ENCODE measurements around the gene MYL2.

Gene MYL2

GRCh38 chr12:110885152-110885840 lies 35.1 kb downstream of the MYL2 start:
- DNase-seq: no peak

GRCh38 chr12:110883251-110883650 lies 37.1 kb downstream of the MYL2 start:
- no peak overlapping the region for H3K4me3 ChIP-seq (ENCODE audit: low read depth, low read length)
- H3K36me3 ChIP-seq (replicated peaks): no peaks in the 10 kb centered on the region
- no peak for DNase-seq
- in situ Hi-C loops (cut with HindIII; ENCODE audit: low pct_ligation_motif_present, low sequenced_read_pairs): no loop called here
- no peaks in the 10 kb centered on the region for H3K27me3 ChIP-seq (replicated peaks)
- no peak for TF ChIP-seq CTCF (IDR thresholded peaks at IDR 0.05; ENCODE audit: low read depth, low read length, missing control alignments)
- no peak overlapping the region for H3K27ac ChIP-seq

More at GRCh38 chr12:110885152-110885840, 35.1 kb downstream of the MYL2 start:
- Histone ChIP-seq H3K36me3 (replicated peaks) (no peaks in the 10 kb centered on the region), H3K4me3 (ENCODE audit: low read depth, low read length) (no peak overlapping the region), H3K27me3 (replicated peaks) (no peaks in the 10 kb centered on the region), H3K27ac (no peak overlapping the region)
- no peak for TF ChIP-seq CTCF (IDR thresholded peaks at IDR 0.05; ENCODE audit: low read depth, low read length, missing control alignments)
- in situ Hi-C loops (cut with HindIII; ENCODE audit: low pct_ligation_motif_present, low sequenced_read_pairs): no loop called here

GRCh38 chr12:110880651-110881050 lies 39.7 kb downstream of the MYL2 start:
- TF ChIP-seq CTCF (IDR thresholded peaks at IDR 0.05; ENCODE audit: low read depth, low read length, missing control alignments): no peak
- in situ Hi-C loops (cut with HindIII; ENCODE audit: low pct_ligation_motif_present, low sequenced_read_pairs): no loop called here
- H3K36me3 ChIP-seq (replicated peaks): no peaks in the 10 kb centered on the region

GRCh38 chr12:110874781-110875180 lies 45.6 kb downstream of the MYL2 start:
- no peaks in the 10 kb centered on the region for H3K27me3 ChIP-seq (replicated peaks)
- H3K4me3 ChIP-seq (ENCODE audit: low read depth, low read length): no peak overlapping the region
- H3K27ac ChIP-seq: no peak overlapping the region
- no peaks in the 10 kb centered on the region for H3K36me3 ChIP-seq (replicated peaks)
- DNase-seq: no peak
- in situ Hi-C loops (cut with HindIII; ENCODE audit: low pct_ligation_motif_present, low sequenced_read_pairs): no loop called here
- no peak for TF ChIP-seq CTCF (IDR thresholded peaks at IDR 0.05; ENCODE audit: low read depth, low read length, missing control alignments)

More at GRCh38 chr12:110880651-110881050, 39.7 kb downstream of the MYL2 start:
- Histone ChIP-seq H3K27me3 (replicated peaks) (no peaks in the 10 kb centered on the region), H3K27ac (no peak overlapping the region), H3K4me3 (ENCODE audit: low read depth, low read length) (no peak overlapping the region)
- DNase-seq: no peak

- in situ Hi-C loops (cut with HindIII; ENCODE audit: low pct_ligation_motif_present, low sequenced_read_pairs): no loop called here
- Histone ChIP-seq H3K27ac (no peak overlapping the region), H3K27me3 (replicated peaks) (no peaks in the 10 kb centered on the region), H3K4me3 (ENCODE audit: low read depth, low read length) (no peak overlapping the region), H3K36me3 (replicated peaks) (no peaks in the 10 kb centered on the region)
- TF ChIP-seq CTCF (IDR thresholded peaks at IDR 0.05; ENCODE audit: low read depth, low read length, missing control alignments): no peak
- DNase-seq: no peak
Observed at GRCh38 chr12:110874351-110874750, 46.0 kb downstream of the MYL2 start.

- in situ Hi-C loops (cut with HindIII; ENCODE audit: low pct_ligation_motif_present, low sequenced_read_pairs): no loop called here
- no peak for TF ChIP-seq CTCF (IDR thresholded peaks at IDR 0.05; ENCODE audit: low read depth, low read length, missing control alignments)
- no peak overlapping the region for H3K27ac ChIP-seq
Observed at GRCh38 chr12:110872100-110872499, 48.3 kb downstream of the MYL2 start.

More at GRCh38 chr12:110872100-110872499, 48.3 kb downstream of the MYL2 start:
- Histone ChIP-seq H3K27me3 (replicated peaks) (no peaks in the 10 kb centered on the region), H3K4me3 (ENCODE audit: low read depth, low read length) (no peak overlapping the region), H3K36me3 (replicated peaks) (no peaks in the 10 kb centered on the region)
- DNase-seq: no peak

Measured in brain microvascular endothelial cell (primary cell).